BLaER1 treated with 17β-estradiol and CSF1 and Interleukin-3, amounts not matched to agents 10 nM and 100 nM (cell line): Measurements from ENCODE around the gene TIMM50.

ENCODE experiments used
- H3K27ac ChIP-seq, 11 experiments: shearing (Covaris generic); formaldehyde crosslinking; 2 replicates each; pipeline ENCODE4 v1.8.1; 2022
- H3K27me3 ChIP-seq, 11 experiments: shearing (Covaris generic); formaldehyde crosslinking; 2 replicates each; pipeline ENCODE4 v1.8.1; 2022
- H3K36me3 ChIP-seq, 11 experiments: shearing (Covaris generic); formaldehyde crosslinking; 2 replicates each; pipeline ENCODE4 v1.8.1; 2022
- H3K4me1 ChIP-seq, 10 experiments: shearing (Covaris generic); formaldehyde crosslinking; 2 replicates each; pipeline ENCODE4 v1.8.1; 2022
- H3K4me2 ChIP-seq, 11 experiments: shearing (Covaris generic); formaldehyde crosslinking; 2 replicates each; pipeline ENCODE4 v1.8.1; 2022
- H3K4me3 ChIP-seq, 10 experiments: shearing (Covaris generic); formaldehyde crosslinking; 2 replicates each; pipeline ENCODE4 v1.8.1; 2022
- H3K9ac ChIP-seq, 11 experiments: shearing (Covaris generic); formaldehyde crosslinking; 2 replicates each; pipeline ENCODE4 v1.8.1; 2022
- H3K9me3 ChIP-seq, 11 experiments: shearing (Covaris generic); formaldehyde crosslinking; replicated peaks in 1 of 11; 2 replicates each; pipeline ENCODE4 v1.8.1; 2022
- H4K20me1 ChIP-seq, 11 experiments: shearing (Covaris generic); formaldehyde crosslinking; 2 replicates each; pipeline ENCODE4 v1.8.1; 2022
- Cebpa-rat ChIP-seq, 11 experiments: shearing (Covaris generic); IDR thresholded peaks; 2 replicates each; pipeline ENCODE4 v1.8.1; 2022

TIMM50 gene

GRCh38 chr19:39507715-39508364, 27.2 kb downstream of the TIMM50 start:
- Histone ChIP-seq H3K27me3 (peaks cover 41 to 61% (median 54%) of the 10 kb centered on the region in 11 experiments), H3K4me1 (peaks cover 0 to 15% (median 13%) of the 10 kb centered on the region in 10 experiments; a peak in 7 of 20 replicates), H3K4me3 (peak overlapping the region; percentile 49 to 71 (median 62); a peak in 19 of 20 replicates), H3K9ac (peak overlapping the region in 8 of 11 experiments; percentile 49 to 65 (median 55); a peak in 11 of 22 replicates), H3K9me3 (no peaks in the 10 kb centered on the region), H3K4me2 (peak overlapping the region; percentile 62 to 87 (median 80)), H4K20me1 (peaks cover 0 to 9% (median 0%) of the 10 kb centered on the region in 11 experiments; a peak in 3 of 22 replicates), H3K27ac (no peak overlapping the region), H3K36me3 (peaks cover 0 to 8% (median 0%) of the 10 kb centered on the region in 11 experiments; a peak in 1 of 22 replicates)
- TF ChIP-seq Cebpa-rat (IDR thresholded peaks at IDR 0.05): no peak

- Histone ChIP-seq H3K4me2 (no peak overlapping the region), H3K4me3 (no peak overlapping the region), H3K27ac (no peak overlapping the region), H3K9me3 (no peaks in the 10 kb centered on the region), H3K27me3 (peaks cover 49 to 68% (median 62%) of the 10 kb centered on the region in 11 experiments), H3K36me3 (peaks cover 0 to 8% (median 0%) of the 10 kb centered on the region in 11 experiments; a peak in 1 of 22 replicates), H3K9ac (no peak overlapping the region), H4K20me1 (peaks cover 0 to 9% (median 0%) of the 10 kb centered on the region in 11 experiments; a peak in 3 of 22 replicates), H3K4me1 (peaks cover 0 to 15% (median 13%) of the 10 kb centered on the region in 10 experiments; a peak in 7 of 20 replicates)
- TF ChIP-seq Cebpa-rat (IDR thresholded peaks at IDR 0.05): no peak
Observed at GRCh38 chr19:39508629-39509028, 28.0 kb downstream of the TIMM50 start.

- Histone ChIP-seq H3K9ac (no peak overlapping the region), H3K4me1 (peaks cover 0 to 15% (median 13%) of the 10 kb centered on the region in 10 experiments; a peak in 7 of 20 replicates), H3K27ac (no peak overlapping the region), H4K20me1 (peaks cover 0 to 8% (median 0%) of the 10 kb centered on the region in 11 experiments; a peak in 4 of 22 replicates), H3K4me3 (no peak overlapping the region), H3K4me2 (no peak overlapping the region), H3K36me3 (peaks cover 0 to 4% (median 0%) of the 10 kb centered on the region in 11 experiments; a peak in 1 of 22 replicates), H3K9me3 (no peaks in the 10 kb centered on the region), H3K27me3 (peaks cover 55 to 74% (median 68%) of the 10 kb centered on the region in 11 experiments)
- no peak for TF ChIP-seq Cebpa-rat (IDR thresholded peaks at IDR 0.05)
Observed at GRCh38 chr19:39509233-39509632, 28.6 kb downstream of the TIMM50 start.

- no peak for TF ChIP-seq Cebpa-rat (IDR thresholded peaks at IDR 0.05)
- Histone ChIP-seq H3K4me2 (no peak overlapping the region), H3K9ac (no peak overlapping the region), H3K4me3 (no peak overlapping the region), H3K27me3 (peaks cover 50 to 79% (median 71%) of the 10 kb centered on the region in 11 experiments), H3K9me3 (peaks cover 0 to 6% (median 0%) of the 10 kb centered on the region in 11 experiments; a peak in 1 of 22 replicates), H3K4me1 (peaks cover 0 to 14% (median 8%) of the 10 kb centered on the region in 10 experiments; a peak in 13 of 20 replicates), H3K36me3 (no peaks in the 10 kb centered on the region), H3K27ac (no peak overlapping the region), H4K20me1 (peaks cover 0 to 15% (median 0%) of the 10 kb centered on the region in 11 experiments; a peak in 5 of 22 replicates)
Observed at GRCh38 chr19:39512988-39513387, 32.4 kb downstream of the TIMM50 start.

GRCh38 chr19:39514840-39515550, 34.4 kb downstream of the TIMM50 start, which contains the start of gene SELENOV:
Gene SELENOV (plus strand): TSS chr19:39515139. CDS start chr19:39515213, 74 bp downstream.
- H3K9me3 ChIP-seq: peaks cover 0 to 6% (median 0%) of the 10 kb centered on the region in 11 experiments; a peak in 1 of 22 replicates
- no peak for TF ChIP-seq Cebpa-rat (IDR thresholded peaks at IDR 0.05)
- peaks cover 0 to 15% (median 0%) of the 10 kb centered on the region in 11 experiments; a peak in 5 of 22 replicates for H4K20me1 ChIP-seq
- no peak within 1 kb of the TSS for H3K9ac ChIP-seq
- H3K4me1 ChIP-seq: peaks cover 5 to 21% (median 14%) of the 10 kb centered on the region in 10 experiments; a peak in 15 of 20 replicates
- H3K27ac ChIP-seq: no peak within 1 kb of the TSS
- H3K4me3 ChIP-seq: peak within 1 kb of the TSS in 1 of 10 experiments; percentile 44; a peak in 2 of 20 replicates
- H3K36me3 ChIP-seq: no peaks in the 10 kb centered on the region
- H3K27me3 ChIP-seq: peaks cover 41 to 73% (median 58%) of the 10 kb centered on the region in 11 experiments
- H3K4me2 ChIP-seq: peak within 1 kb of the TSS; percentile 5 to 49 (median 35); a peak in 19 of 22 replicates

GRCh38 chr19:39515551-39516191, 35.0 kb downstream of the TIMM50 start:
- H3K27ac ChIP-seq: no peak overlapping the region

GRCh38 chr19:39516270-39516669, 35.6 kb downstream of the TIMM50 start:
- H3K4me1 ChIP-seq: peaks cover 5 to 21% (median 14%) of the 10 kb centered on the region in 10 experiments; a peak in 15 of 20 replicates
- H3K27me3 ChIP-seq: peaks cover 41 to 73% (median 58%) of the 10 kb centered on the region in 11 experiments
- TF ChIP-seq Cebpa-rat (IDR thresholded peaks at IDR 0.05): no peak
- peaks cover 0 to 15% (median 0%) of the 10 kb centered on the region in 11 experiments; a peak in 5 of 22 replicates for H4K20me1 ChIP-seq
- H3K4me2 ChIP-seq: peak overlapping the region in 2 of 11 experiments; percentile 8 to 44; a peak in 1 of 22 replicates
- peaks cover 0 to 6% (median 0%) of the 10 kb centered on the region in 11 experiments; a peak in 1 of 22 replicates for H3K9me3 ChIP-seq
- no peak overlapping the region for H3K9ac ChIP-seq
- no peak overlapping the region for H3K4me3 ChIP-seq
- no peak overlapping the region for H3K27ac ChIP-seq
- no peaks in the 10 kb centered on the region for H3K36me3 ChIP-seq

More at GRCh38 chr19:39515551-39516191, 35.0 kb downstream of the TIMM50 start:
- peaks cover 0 to 6% (median 0%) of the 10 kb centered on the region in 11 experiments; a peak in 1 of 22 replicates for H3K9me3 ChIP-seq
- no peaks in the 10 kb centered on the region for H3K36me3 ChIP-seq
- H3K9ac ChIP-seq: no peak overlapping the region
- H3K4me3 ChIP-seq: peak overlapping the region in 1 of 10 experiments; percentile 44; a peak in 1 of 20 replicates
- H3K4me1 ChIP-seq: peaks cover 5 to 21% (median 14%) of the 10 kb centered on the region in 10 experiments; a peak in 15 of 20 replicates
- H3K4me2 ChIP-seq: peak overlapping the region in 7 of 11 experiments; percentile 5 to 49 (median 39); a peak in 8 of 22 replicates
- peaks cover 41 to 73% (median 58%) of the 10 kb centered on the region in 11 experiments for H3K27me3 ChIP-seq
- TF ChIP-seq Cebpa-rat (IDR thresholded peaks at IDR 0.05): no peak
- peaks cover 0 to 15% (median 0%) of the 10 kb centered on the region in 11 experiments; a peak in 5 of 22 replicates for H4K20me1 ChIP-seq

- TF ChIP-seq Cebpa-rat (IDR thresholded peaks at IDR 0.05): no peak
Observed at GRCh38 chr19:39517432-39517831, 36.8 kb downstream of the TIMM50 start.

More at GRCh38 chr19:39517432-39517831, 36.8 kb downstream of the TIMM50 start:
- Histone ChIP-seq H3K27me3 (peaks cover 41 to 63% (median 54%) of the 10 kb centered on the region in 11 experiments), H4K20me1 (peaks cover 0 to 15% (median 0%) of the 10 kb centered on the region in 11 experiments; a peak in 5 of 22 replicates), H3K4me2 (no peak overlapping the region), H3K9me3 (peaks cover 0 to 6% (median 0%) of the 10 kb centered on the region in 11 experiments; a peak in 1 of 22 replicates), H3K4me1 (peaks cover 5 to 21% (median 14%) of the 10 kb centered on the region in 10 experiments; a peak in 15 of 20 replicates), H3K9ac (no peak overlapping the region), H3K4me3 (no peak overlapping the region), H3K36me3 (no peaks in the 10 kb centered on the region), H3K27ac (no peak overlapping the region)
